ENCODE data around the gene OGA.

- TF ChIP-seq, protein P1, sequence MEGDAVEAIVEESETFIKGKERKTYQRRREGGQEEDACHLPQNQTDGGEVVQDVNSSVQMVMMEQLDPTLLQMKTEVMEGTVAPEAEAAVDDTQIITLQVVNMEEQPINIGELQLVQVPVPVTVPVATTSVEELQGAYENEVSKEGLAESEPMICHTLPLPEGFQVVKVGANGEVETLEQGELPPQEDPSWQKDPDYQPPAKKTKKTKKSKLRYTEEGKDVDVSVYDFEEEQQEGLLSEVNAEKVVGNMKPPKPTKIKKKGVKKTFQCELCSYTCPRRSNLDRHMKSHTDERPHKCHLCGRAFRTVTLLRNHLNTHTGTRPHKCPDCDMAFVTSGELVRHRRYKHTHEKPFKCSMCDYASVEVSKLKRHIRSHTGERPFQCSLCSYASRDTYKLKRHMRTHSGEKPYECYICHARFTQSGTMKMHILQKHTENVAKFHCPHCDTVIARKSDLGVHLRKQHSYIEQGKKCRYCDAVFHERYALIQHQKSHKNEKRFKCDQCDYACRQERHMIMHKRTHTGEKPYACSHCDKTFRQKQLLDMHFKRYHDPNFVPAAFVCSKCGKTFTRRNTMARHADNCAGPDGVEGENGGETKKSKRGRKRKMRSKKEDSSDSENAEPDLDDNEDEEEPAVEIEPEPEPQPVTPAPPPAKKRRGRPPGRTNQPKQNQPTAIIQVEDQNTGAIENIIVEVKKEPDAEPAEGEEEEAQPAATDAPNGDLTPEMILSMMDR (IDR thresholded peaks at IDR 0.05) = no peak
- TF ChIP-seq EP300 (IDR thresholded peaks at IDR 0.05) (no peak), POLR2AphosphoS5 (IDR thresholded peaks at IDR 0.05) (no peak), POLR2A (IDR thresholded peaks at IDR 0.05) (no peak)
Observed at GRCh38 chr10:101828766-101829551, 10.7 kb upstream of the OGA start.
